Measurements from ENCODE around the gene ACTG1. TPM values are rescaled to one million over a fixed set of nuclear protein-coding genes. Genes with fewer than 3 reads are reported as not detected.
A peak's percentile ranks its signal among the peaks of the same experiment; 100 is the strongest.

The ACTG1 gene
- total and polyA plus RNA-seq, 12 donors: 290 to 1,180 (median 345) TPM

- peak overlapping the region in 9 of 10 donors; percentile 98 to 100 (median 100) for H3K27ac ChIP-seq
- peaks cover 0 to 11% (median 7%) of the 10 kb centered on the region in 9 donors for H3K36me3 ChIP-seq
Observed at GRCh38 chr17:81516439-81516838, 3.8 kb upstream of the ACTG1 start.

GRCh38 chr17:81515530-81516041 is 3.0 kb upstream of the ACTG1 start:
- H3K4me1 ChIP-seq: peaks cover 22 to 66% (median 58%) of the 10 kb centered on the region in 9 donors
- 45 to 47% methylated on average over 19 of the region's 19 CpGs for WGBS, 2 donors

More at GRCh38 chr17:81516439-81516838, 3.8 kb upstream of the ACTG1 start:
- Histone ChIP-seq H3K4me3 (peak overlapping the region in 9 of 10 donors; percentile 73 to 99 (median 95)), H3K4me1 (peaks cover 22 to 63% (median 57%) of the 10 kb centered on the region in 9 donors), H3K9me3 (no peaks in the 10 kb centered on the region), H3K27me3 (peaks cover 0 to 10% (median 0%) of the 10 kb centered on the region in 7 donors)
- TF ChIP-seq, protein P1, sequence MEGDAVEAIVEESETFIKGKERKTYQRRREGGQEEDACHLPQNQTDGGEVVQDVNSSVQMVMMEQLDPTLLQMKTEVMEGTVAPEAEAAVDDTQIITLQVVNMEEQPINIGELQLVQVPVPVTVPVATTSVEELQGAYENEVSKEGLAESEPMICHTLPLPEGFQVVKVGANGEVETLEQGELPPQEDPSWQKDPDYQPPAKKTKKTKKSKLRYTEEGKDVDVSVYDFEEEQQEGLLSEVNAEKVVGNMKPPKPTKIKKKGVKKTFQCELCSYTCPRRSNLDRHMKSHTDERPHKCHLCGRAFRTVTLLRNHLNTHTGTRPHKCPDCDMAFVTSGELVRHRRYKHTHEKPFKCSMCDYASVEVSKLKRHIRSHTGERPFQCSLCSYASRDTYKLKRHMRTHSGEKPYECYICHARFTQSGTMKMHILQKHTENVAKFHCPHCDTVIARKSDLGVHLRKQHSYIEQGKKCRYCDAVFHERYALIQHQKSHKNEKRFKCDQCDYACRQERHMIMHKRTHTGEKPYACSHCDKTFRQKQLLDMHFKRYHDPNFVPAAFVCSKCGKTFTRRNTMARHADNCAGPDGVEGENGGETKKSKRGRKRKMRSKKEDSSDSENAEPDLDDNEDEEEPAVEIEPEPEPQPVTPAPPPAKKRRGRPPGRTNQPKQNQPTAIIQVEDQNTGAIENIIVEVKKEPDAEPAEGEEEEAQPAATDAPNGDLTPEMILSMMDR (IDR thresholded peaks at IDR 0.05): no peak
- intact Hi-C loops (cut with DNase I): loop anchor here in 1 of 10 donors (5.0 kb wide), 1 partner anchor 36 kb away; the partner anchor contains the start of gene FAAP100
- DNase-seq (peak in 1 of 2 donors; percentile 18), ATAC-seq (no peak)
- 45 to 71% methylated on average over 4 of the region's 4 CpGs for WGBS, 2 donors

GRCh38 chr17:81514739-81515529 is 2.3 kb upstream of the ACTG1 start:
- intact Hi-C loops (cut with DNase I): loop anchor here in 1 of 10 donors (5.0 kb wide), 1 partner anchor 37 kb away; the partner anchor contains the start of gene FAAP100
- ATAC-seq (peak; percentile 40 to 61 (median 56)), DNase-seq (peak; percentile 81 to 84)
- H3K36me3 ChIP-seq: peaks cover 8 to 26% (median 22%) of the 10 kb centered on the region in 9 donors
- peaks cover 22 to 72% (median 57%) of the 10 kb centered on the region in 9 donors for H3K4me1 ChIP-seq
- peak overlapping the region; percentile 98 to 100 (median 100) for H3K27ac ChIP-seq
- no peaks in the 10 kb centered on the region for H3K9me3 ChIP-seq
- H3K27me3 ChIP-seq: peaks cover 0 to 9% (median 0%) of the 10 kb centered on the region in 7 donors
- TF ChIP-seq, protein P1 (IDR thresholded peaks at IDR 0.05): no peak
- H3K4me3 ChIP-seq: peak overlapping the region; percentile 73 to 99 (median 94)
- WGBS, 2 donors: 1% methylated on average over 54 to 82 of the region's 82 CpGs

More at GRCh38 chr17:81515530-81516041, 3.0 kb upstream of the ACTG1 start:
- ATAC-seq: no peak
- no peaks in the 10 kb centered on the region for H3K9me3 ChIP-seq
- peaks cover 0 to 10% (median 0%) of the 10 kb centered on the region in 7 donors for H3K27me3 ChIP-seq
- H3K4me3 ChIP-seq: peak overlapping the region; percentile 73 to 99 (median 94)
- no peak for DNase-seq
- intact Hi-C loops (cut with DNase I): loop anchor here in 1 of 10 donors (5.0 kb wide), 1 partner anchor 37 kb away; the partner anchor contains the start of gene FAAP100
- H3K27ac ChIP-seq: peak overlapping the region; percentile 98 to 100 (median 100)
- TF ChIP-seq, protein P1 (IDR thresholded peaks at IDR 0.05): no peak
- H3K36me3 ChIP-seq: peaks cover 2 to 19% (median 16%) of the 10 kb centered on the region in 9 donors

- DNase-seq: no peak
- WGBS, 2 donors: 0% methylated on average over 29 to 34 of the region's 34 CpGs
- H3K36me3 ChIP-seq: peaks cover 8 to 31% (median 25%) of the 10 kb centered on the region in 9 donors
- H3K4me3 ChIP-seq: peak overlapping the region; percentile 73 to 99 (median 94)
- intact Hi-C loops (cut with DNase I): no loop called here
- peak overlapping the region; percentile 98 to 100 (median 100) for H3K27ac ChIP-seq
- H3K27me3 ChIP-seq: peaks cover 0 to 4% (median 0%) of the 10 kb centered on the region in 7 donors
- TF ChIP-seq, protein P1 (IDR thresholded peaks at IDR 0.05): no peak
- no peaks in the 10 kb centered on the region for H3K9me3 ChIP-seq
- ATAC-seq: no peak
- peaks cover 18 to 71% (median 54%) of the 10 kb centered on the region in 9 donors for H3K4me1 ChIP-seq
Observed at GRCh38 chr17:81514489-81514738, 1.8 kb upstream of the ACTG1 start.

All from heart right ventricle (tissue), 16 donors.